Measurements from ENCODE around the gene KRT33B. TPM values are rescaled to one million over a fixed set of nuclear protein-coding genes. Genes with fewer than 3 reads are reported as not detected.

Gene KRT33B
- total RNA-seq, 1 experiment from 2014 or later, result not detected

- ChIA-PET CTCF (no interaction called here), POLR2A (no interaction called here)
These were observed 24.2 kb upstream of the KRT33B start for GRCh38 chr17:41393826-41394225.

DNA sequence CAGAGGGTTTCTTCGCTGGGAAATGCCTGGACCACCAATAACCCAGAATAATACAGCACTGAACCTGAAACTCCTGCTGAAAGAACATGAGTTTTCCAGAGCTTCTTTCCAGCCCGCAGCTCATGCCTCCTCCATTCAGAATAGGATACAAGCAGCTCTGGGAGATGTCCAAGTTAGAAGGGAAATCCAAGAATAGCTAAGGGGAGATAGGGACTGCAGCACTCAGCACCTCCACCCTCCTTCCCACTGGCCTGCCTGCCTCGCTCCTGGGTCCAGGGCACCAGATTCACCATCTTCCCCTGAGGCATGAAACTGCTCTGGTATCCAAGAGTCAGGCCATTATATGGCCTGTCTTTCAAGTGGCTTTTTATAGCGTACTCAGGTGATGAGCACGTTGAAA lies 23.7 kb upstream of the KRT33B start:
- ChIA-PET POLR2A (interaction anchor here (0.6 to 0.8 kb wide), 2 partner anchors 10 to 54 kb away, joined by 3 read pairs; no protein-coding TSS in a partner anchor), CTCF (interaction anchor here (0.6 kb wide), 1 partner anchor 64 kb away, joined by 3 read pairs; no protein-coding TSS in a partner anchor)
- H3K27ac Mint-ChIP-seq (ENCODE audit: low read depth, unreplicated experiment), result no peak overlapping the region

More at GRCh38 chr17:41393826-41394225, 24.2 kb upstream of the KRT33B start:
- intact Hi-C loops (cut with micrococcal nuclease), result no loop called here
- DNase-seq (ENCODE audit: unreplicated experiment), result no peak
- H3K4me3 Mint-ChIP-seq (ENCODE audit: unreplicated experiment), result no peak overlapping the region
- TF ChIP-seq, protein P1, sequence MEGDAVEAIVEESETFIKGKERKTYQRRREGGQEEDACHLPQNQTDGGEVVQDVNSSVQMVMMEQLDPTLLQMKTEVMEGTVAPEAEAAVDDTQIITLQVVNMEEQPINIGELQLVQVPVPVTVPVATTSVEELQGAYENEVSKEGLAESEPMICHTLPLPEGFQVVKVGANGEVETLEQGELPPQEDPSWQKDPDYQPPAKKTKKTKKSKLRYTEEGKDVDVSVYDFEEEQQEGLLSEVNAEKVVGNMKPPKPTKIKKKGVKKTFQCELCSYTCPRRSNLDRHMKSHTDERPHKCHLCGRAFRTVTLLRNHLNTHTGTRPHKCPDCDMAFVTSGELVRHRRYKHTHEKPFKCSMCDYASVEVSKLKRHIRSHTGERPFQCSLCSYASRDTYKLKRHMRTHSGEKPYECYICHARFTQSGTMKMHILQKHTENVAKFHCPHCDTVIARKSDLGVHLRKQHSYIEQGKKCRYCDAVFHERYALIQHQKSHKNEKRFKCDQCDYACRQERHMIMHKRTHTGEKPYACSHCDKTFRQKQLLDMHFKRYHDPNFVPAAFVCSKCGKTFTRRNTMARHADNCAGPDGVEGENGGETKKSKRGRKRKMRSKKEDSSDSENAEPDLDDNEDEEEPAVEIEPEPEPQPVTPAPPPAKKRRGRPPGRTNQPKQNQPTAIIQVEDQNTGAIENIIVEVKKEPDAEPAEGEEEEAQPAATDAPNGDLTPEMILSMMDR (IDR thresholded peaks at IDR 0.05; ENCODE audit: unreplicated experiment), result no peak
- BruUV-seq (replicated peaks), result no TSS peak
- H3K27me3 Mint-ChIP-seq (ENCODE audit: insufficient read depth, unreplicated experiment), result peaks cover under 1% of the 10 kb centered on the region
- no peak overlapping the region for H3K27ac Mint-ChIP-seq (ENCODE audit: low read depth, unreplicated experiment)
- H3K9me3 Mint-ChIP-seq (ENCODE audit: unreplicated experiment), result no peaks in the 10 kb centered on the region
- peaks cover 5% of the 10 kb centered on the region for H3K36me3 Mint-ChIP-seq (ENCODE audit: insufficient read depth, unreplicated experiment)
- no peaks in the 10 kb centered on the region for H3K4me1 Mint-ChIP-seq (ENCODE audit: insufficient read depth, unreplicated experiment)

GRCh38 chr17:41392278-41392677 lies 22.7 kb upstream of the KRT33B start:
- intact Hi-C loops (cut with micrococcal nuclease), result no loop called here
- no peak overlapping the region for H3K27ac Mint-ChIP-seq (ENCODE audit: low read depth, unreplicated experiment)
- POLR2A ChIA-PET, result no interaction called here
- H3K4me3 Mint-ChIP-seq (ENCODE audit: unreplicated experiment), result no peak overlapping the region
- no peaks in the 10 kb centered on the region for H3K9me3 Mint-ChIP-seq (ENCODE audit: unreplicated experiment)
- peaks cover 5% of the 10 kb centered on the region for H3K36me3 Mint-ChIP-seq (ENCODE audit: insufficient read depth, unreplicated experiment)
- CTCF ChIA-PET, result interaction anchor here (0.9 kb wide), 1 partner anchor 26 kb away, joined by 3 read pairs; no protein-coding TSS in a partner anchor
- no peak for DNase-seq (ENCODE audit: unreplicated experiment)
- H3K4me1 Mint-ChIP-seq (ENCODE audit: insufficient read depth, unreplicated experiment), result no peaks in the 10 kb centered on the region
- BruUV-seq (replicated peaks), result no TSS peak
- no peaks in the 10 kb centered on the region for H3K27me3 Mint-ChIP-seq (ENCODE audit: insufficient read depth, unreplicated experiment)
- TF ChIP-seq, protein P1 (IDR thresholded peaks at IDR 0.05; ENCODE audit: unreplicated experiment), result no peak

More for the DNA sequence above, 23.7 kb upstream of the KRT33B start:
- TF ChIP-seq, protein P1 (IDR thresholded peaks at IDR 0.05; ENCODE audit: unreplicated experiment), result no peak
- Mint-ChIP-seq H3K4me3 (ENCODE audit: unreplicated experiment) (no peak overlapping the region), H3K4me1 (ENCODE audit: insufficient read depth, unreplicated experiment) (no peaks in the 10 kb centered on the region), H3K27me3 (ENCODE audit: insufficient read depth, unreplicated experiment) (no peaks in the 10 kb centered on the region), H3K36me3 (ENCODE audit: insufficient read depth, unreplicated experiment) (peaks cover 5% of the 10 kb centered on the region), H3K9me3 (ENCODE audit: unreplicated experiment) (no peaks in the 10 kb centered on the region)
- intact Hi-C loops (cut with micrococcal nuclease), result no loop called here
- no peak for DNase-seq (ENCODE audit: unreplicated experiment)
- no TSS peak for BruUV-seq (replicated peaks)

- TF ChIP-seq, protein P1 (IDR thresholded peaks at IDR 0.05; ENCODE audit: unreplicated experiment), result no peak
- CTCF ChIA-PET, result interaction anchor here (0.5 kb wide), 1 partner anchor 302 kb away, joined by 4 read pairs; no protein-coding TSS in a partner anchor
- intact Hi-C loops (cut with micrococcal nuclease), result no loop called here
- Mint-ChIP-seq H3K4me1 (ENCODE audit: insufficient read depth, unreplicated experiment) (no peaks in the 10 kb centered on the region), H3K27ac (ENCODE audit: low read depth, unreplicated experiment) (no peak overlapping the region), H3K36me3 (ENCODE audit: insufficient read depth, unreplicated experiment) (peaks cover 5% of the 10 kb centered on the region), H3K9me3 (ENCODE audit: unreplicated experiment) (peaks cover 4% of the 10 kb centered on the region), H3K27me3 (ENCODE audit: insufficient read depth, unreplicated experiment) (no peaks in the 10 kb centered on the region), H3K4me3 (ENCODE audit: unreplicated experiment) (no peak overlapping the region)
- DNase-seq (ENCODE audit: unreplicated experiment), result no peak
- BruUV-seq (replicated peaks), result no TSS peak
- POLR2A ChIA-PET, result interaction anchor here (1.7 kb wide), 1 partner anchor 12 kb away, joined by 6 read pairs; no protein-coding TSS in a partner anchor
These were observed 21.9 kb upstream of the KRT33B start for GRCh38 chr17:41391535-41391934.

Data from MCF 10A (cell line).